K562 (cell line): ENCODE measurements around the gene BIRC6. TPM values are rescaled to one million over a fixed set of nuclear protein-coding genes. Genes with fewer than 3 reads are reported as not detected.

ENCODE experiments used
- ATAC-seq: fragments of 200-7000 bp; cut with Tn5 transposase; 3 replicates; pipeline ENCODE4 v1.9.1; 2020; ENCODE audit warnings: moderate library complexity
- BruUV-seq: library from RNA; stranded (reverse); fragments of 400-500 nt; replicated peaks from 2 replicates; lab custom pipeline; 2021; lab: Mats Ljungman, UMichigan
- CTCF ChIA-PET: fragments of 300-600 bp; formaldehyde crosslinking; extraction: SDS; loops from one replicate; lab custom pipeline; 2021; ENCODE audit warnings: low intra/inter-chr PET ratio; lab: Yijun Ruan, JAX
- POLR2A ChIA-PET: fragments of 300-600, 350-650 bp; sonication (Branson Sonifier 250); formaldehyde crosslinking; extraction: SDS; loops from one replicate; lab custom pipeline; 2021; ENCODE audit warnings: antibody characterized with exemption, inconsistent platforms; lab: Yijun Ruan, JAX
- DNase-seq, 4 experiments: peaks; one replicate each; pipeline versions ENCODE4 v3.0.0 to v3.0.0-alpha.2; 2011 to 2018; ENCODE audit warnings: low spot score in 3 of 4, mixed read lengths in 3 of 4; ENCODE audit errors: extremely low read depth in 1 of 4
- FAIRE-seq: peaks from 2 replicates; lab custom pipeline; 2011; peaks lifted over from hg19 to GRCh38; lab: Jason Lieb, UNC
- H2AFZ ChIP-seq: 2 replicates; pipeline ENCODE4 v1.6.0; 2011; ENCODE audit warnings: low read depth, low read length, control low read depth, inconsistent platforms
- H3K27ac ChIP-seq: fragments of 200-600 bp; 3 replicates; pipeline ENCODE4 v1.8.0; 2011; ENCODE audit warnings: low read depth, mild to moderate bottlenecking, control low read depth, inconsistent platforms, low read length, moderate library complexity, mixed read lengths; ENCODE audit errors: extremely low read depth
- H3K27me3 ChIP-seq, 2 experiments: fragments of 300-600 bp in 1 of 2; 2 replicates in 1 of 2; 3 replicates in 1 of 2; pipeline versions ENCODE4 v1.6.0 to v1.8.0; 2011; ENCODE audit warnings: inconsistent platforms in 2 of 2, low read length in 2 of 2, mild to moderate bottlenecking in 1 of 2, mixed read lengths in 1 of 2, moderate library complexity in 1 of 2; ENCODE audit not compliant: control insufficient read depth in 2 of 2, insufficient read depth in 2 of 2
- H3K36me3 ChIP-seq: fragments of 300-600 bp; 3 replicates; pipeline ENCODE4 v1.8.0; 2011; ENCODE audit warnings: mild to moderate bottlenecking, low read length, inconsistent platforms; ENCODE audit not compliant: control insufficient read depth, insufficient read depth
- H3K4me1 ChIP-seq, 2 experiments: fragments of 200-600 bp in 1 of 2; replicated peaks in 1 of 2; 2 replicates in 1 of 2; 3 replicates in 1 of 2; pipeline versions ENCODE4 v1.5.1 to v1.8.0; 2011; ENCODE audit warnings: inconsistent platforms in 2 of 2, low read length in 2 of 2, mild to moderate bottlenecking in 1 of 2, mixed read lengths in 1 of 2, moderate library complexity in 1 of 2; ENCODE audit not compliant: control insufficient read depth in 2 of 2, insufficient read depth in 2 of 2
- H3K4me2 ChIP-seq: 2 replicates; pipeline ENCODE4 v1.6.1; 2011; ENCODE audit warnings: low read length, control low read depth, inconsistent platforms, mixed read lengths; ENCODE audit not compliant: insufficient read depth
- H3K4me3 ChIP-seq: fragments of 200-600 bp; sonication (generic), shearing (Covaris generic); 2 replicates; pipeline ENCODE4 v1.5.1; 2016; ENCODE audit warnings: control low read depth, inconsistent platforms
- H3K79me2 ChIP-seq: fragments of 200-600 bp; 3 replicates; pipeline ENCODE4 v1.8.0; 2011; ENCODE audit warnings: low read length, inconsistent platforms; ENCODE audit not compliant: control insufficient read depth, insufficient read depth
- H3K9ac ChIP-seq, 2 experiments: 2 replicates each; pipeline versions ENCODE4 v1.6.0 to v1.6.1; 2011; ENCODE audit warnings: low read depth in 2 of 2, low read length in 2 of 2, control low read depth in 1 of 2, inconsistent platforms in 1 of 2, mild to moderate bottlenecking in 1 of 2, mixed read lengths in 1 of 2; ENCODE audit not compliant: insufficient read depth in 1 of 2
- H3K9me1 ChIP-seq: one replicate; pipeline ENCODE4 v1.6.0; 2011; ENCODE audit warnings: inconsistent platforms, mild to moderate bottlenecking, low read length, moderate library complexity; ENCODE audit not compliant: control insufficient read depth, insufficient read depth
- H3K9me3 ChIP-seq: replicated peaks from 2 replicates; pipeline ENCODE4 v1.5.1; 2011; ENCODE audit warnings: low read depth, low read length, inconsistent platforms; ENCODE audit not compliant: control insufficient read depth, insufficient read depth
- H4K20me1 ChIP-seq: replicated peaks from 2 replicates; pipeline ENCODE4 v1.6.1; 2011; ENCODE audit warnings: low read length, inconsistent platforms, mixed read lengths; ENCODE audit not compliant: control insufficient read depth, insufficient read depth
- C11orf30 ChIP-seq: fragments of 450-650 bp; IDR thresholded peaks from 2 replicates; pipeline ENCODE4 v1.6.1; 2016; ENCODE audit warnings: low read depth, mild to moderate bottlenecking
- E4F1 ChIP-seq: fragments of 250-450 bp; sonication (Bioruptor Pico); IDR thresholded peaks from 2 replicates; pipeline ENCODE4 v1.5.0; 2021; ENCODE audit warnings: mild to moderate bottlenecking, borderline replicate concordance
- ZNF316 ChIP-seq: fragments of 450-650 bp; IDR thresholded peaks from 2 replicates; pipeline ENCODE4 v1.6.1; 2016
- WGBS: fragments of 100-300 bp; shearing (Covaris generic); methylation state at CpG from one replicate; pipeline ENCODE4 v1.1.6; 2016; ENCODE audit warnings: low coverage, mixed read lengths; ENCODE audit not compliant: insufficient coverage; ENCODE audit errors: missing lambda C conversion rate; 5-methylcytosine and 5-hydroxymethylcytosine counted together
- in situ Hi-C: fragments of 300-500 bp; cut with MboI; formaldehyde crosslinking; loops from 4 replicates; pipeline ENCODE4 v1.15.0; 2018; ENCODE audit warnings: inconsistent platforms, mixed read lengths
- intact Hi-C: fragments of 100-400 bp; cut with micrococcal nuclease; formaldehyde crosslinking; loops from 2 replicates; pipeline ENCODE4 v1.14.2; 2022
- polyA plus RNA-seq, 8 experiments: library from polyadenylated mRNA; depleted of rRNA in 4 of 8; stranded (reverse) in 5 of 8; unstranded in 3 of 8; fragments of >200 nt; fragmentation: Nextera tagmentation in 2 of 8; fragmentation: Illumina TruSeq in 1 of 8; extraction: Ambion mirVana in 2 of 8; extraction: Trizol in 1 of 8; gene quantifications; 2 replicates each; pipeline versions ENCODE4 v1.2.1 to v1.2.3, GENCODE V29; 2011 to 2014; ENCODE audit warnings: inconsistent platforms in 1 of 8, missing spikeins in 1 of 8
- total RNA-seq, 7 experiments: library from RNA; depleted of rRNA in 6 of 7; stranded (reverse); fragments of >200 nt in 6 of 7; fragmentation: Illumina TruSeq in 2 of 7; extraction: Trizol in 2 of 7; gene quantifications; 2 replicates each; pipeline versions ENCODE4 v1.2.1 to v1.2.3, GENCODE V29; 2011 to 2021; ENCODE audit warnings: low replicate concordance in 1 of 7

Gene BIRC6
- total and polyA plus RNA-seq, 9 of the 15 experiments (the other 6 are each of a cell fraction or from before 2014, with no cell fraction given) = 18.8 to 110 (median 49.8) TPM

- FAIRE-seq = no peak
- no TSS peak for BruUV-seq
- ChIA-PET POLR2A (interaction anchor here (1.0 to 1.2 kb wide), 3 partner anchors 9 to 12 kb away, joined by 3 to 4 read pairs (median 3); no protein-coding TSS in a partner anchor), CTCF (no interaction called here)
- Histone ChIP-seq H3K79me2 (no peaks in the 10 kb centered on the region), H4K20me1 (no peaks in the 10 kb centered on the region), H2AFZ (no peak overlapping the region), H3K4me3 (no peak overlapping the region), H3K9me3 (no peaks in the 10 kb centered on the region), H3K27ac (no peak overlapping the region), H3K36me3 (peaks cover 31% of the 10 kb centered on the region), H3K9me1 (peaks cover 3% of the 10 kb centered on the region), H3K27me3 (no peaks in the 10 kb centered on the region), H3K9ac (no peak overlapping the region), H3K4me1 (peaks cover 4 to 5% of the 10 kb centered on the region in 2 experiments; a peak in 2 of 5 replicates), H3K4me2 (no peak overlapping the region)
- intact Hi-C loops = no loop called here
- in situ Hi-C loops = no loop called here
- WGBS = 83% methylated on average over 2 of the region's 2 CpGs
- no peak for TF ChIP-seq E4F1
- TF ChIP-seq ZNF316 = 0 out of 2 replicates have a peak, but pooled peaks have one; percentile 20
- TF ChIP-seq C11orf30 = peak; percentile 43; the same call in 1 of the 2 replicates
- no peak for DNase-seq
- ATAC-seq = no peak
These were observed 265.9 kb downstream of the BIRC6 start for GRCh38 chr2:32622570-32623310.
